ENCODE data around the gene PRDM8.

Gene PRDM8

DNA sequence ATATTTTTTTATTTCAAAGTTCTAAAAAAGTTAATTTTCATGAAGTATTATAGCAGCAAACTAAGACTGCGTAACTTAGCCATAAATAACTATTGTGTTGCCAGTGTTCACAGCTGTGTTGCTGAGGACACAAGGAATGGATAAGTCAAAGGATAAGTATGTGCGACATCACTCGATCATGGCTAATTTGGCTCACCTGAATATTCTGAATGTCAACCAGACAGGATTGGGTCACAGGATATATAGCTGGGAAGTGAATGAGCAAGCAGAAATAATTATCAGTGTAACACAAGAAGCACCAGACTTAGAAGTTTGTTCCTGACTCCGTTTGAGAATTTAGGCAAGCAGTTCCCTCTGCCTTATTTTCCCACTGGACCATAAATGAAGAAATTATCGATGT, 33.9 kb downstream of the PRDM8 start:
- in situ Hi-C loops (cut with MboI; ENCODE audit: low pct_unique_long_range_greater_than_20kb, low sequenced_read_pairs, unreplicated experiment), result no loop called here
- TF ChIP-seq, protein P1, sequence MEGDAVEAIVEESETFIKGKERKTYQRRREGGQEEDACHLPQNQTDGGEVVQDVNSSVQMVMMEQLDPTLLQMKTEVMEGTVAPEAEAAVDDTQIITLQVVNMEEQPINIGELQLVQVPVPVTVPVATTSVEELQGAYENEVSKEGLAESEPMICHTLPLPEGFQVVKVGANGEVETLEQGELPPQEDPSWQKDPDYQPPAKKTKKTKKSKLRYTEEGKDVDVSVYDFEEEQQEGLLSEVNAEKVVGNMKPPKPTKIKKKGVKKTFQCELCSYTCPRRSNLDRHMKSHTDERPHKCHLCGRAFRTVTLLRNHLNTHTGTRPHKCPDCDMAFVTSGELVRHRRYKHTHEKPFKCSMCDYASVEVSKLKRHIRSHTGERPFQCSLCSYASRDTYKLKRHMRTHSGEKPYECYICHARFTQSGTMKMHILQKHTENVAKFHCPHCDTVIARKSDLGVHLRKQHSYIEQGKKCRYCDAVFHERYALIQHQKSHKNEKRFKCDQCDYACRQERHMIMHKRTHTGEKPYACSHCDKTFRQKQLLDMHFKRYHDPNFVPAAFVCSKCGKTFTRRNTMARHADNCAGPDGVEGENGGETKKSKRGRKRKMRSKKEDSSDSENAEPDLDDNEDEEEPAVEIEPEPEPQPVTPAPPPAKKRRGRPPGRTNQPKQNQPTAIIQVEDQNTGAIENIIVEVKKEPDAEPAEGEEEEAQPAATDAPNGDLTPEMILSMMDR (IDR thresholded peaks at IDR 0.05; ENCODE audit: extremely low read depth, insufficient read depth, missing control alignments), result no peak
- no peak for DNase-seq (ENCODE audit: low spot score)

GRCh38 chr4:80232707-80233370, 35.5 kb downstream of the PRDM8 start:
- DNase-seq (ENCODE audit: low spot score), result no peak
- in situ Hi-C loops (cut with MboI; ENCODE audit: low pct_unique_long_range_greater_than_20kb, low sequenced_read_pairs, unreplicated experiment), result no loop called here
- TF ChIP-seq, protein P1 (IDR thresholded peaks at IDR 0.05; ENCODE audit: extremely low read depth, insufficient read depth, missing control alignments), result no peak

DNA sequence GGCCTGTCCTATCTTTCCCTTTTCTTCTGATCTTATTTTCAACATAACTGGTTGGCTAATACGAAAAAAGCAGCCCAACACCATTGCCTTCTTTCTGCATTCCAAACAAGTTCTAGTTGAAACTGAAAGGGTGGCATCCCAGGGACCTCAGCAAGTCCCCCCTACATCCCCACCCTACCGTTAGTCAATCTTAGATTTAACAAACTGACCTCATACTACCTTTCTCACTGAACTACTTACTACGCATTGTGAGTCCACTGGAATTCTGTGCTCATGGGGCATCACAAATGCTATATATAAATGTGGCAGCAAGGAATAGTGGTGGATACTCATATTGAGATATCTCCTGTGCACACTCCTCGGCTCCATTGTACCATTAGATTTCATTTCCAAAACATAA, 36.1 kb downstream of the PRDM8 start:
- in situ Hi-C loops (cut with MboI; ENCODE audit: low pct_unique_long_range_greater_than_20kb, low sequenced_read_pairs, unreplicated experiment), result no loop called here
- no peak for DNase-seq (ENCODE audit: low spot score)
- TF ChIP-seq, protein P1 (IDR thresholded peaks at IDR 0.05; ENCODE audit: extremely low read depth, insufficient read depth, missing control alignments), result no peak

- TF ChIP-seq, protein P1 (IDR thresholded peaks at IDR 0.05; ENCODE audit: extremely low read depth, insufficient read depth, missing control alignments), result no peak
- DNase-seq (ENCODE audit: low spot score), result no peak
- in situ Hi-C loops (cut with MboI; ENCODE audit: low pct_unique_long_range_greater_than_20kb, low sequenced_read_pairs, unreplicated experiment), result no loop called here
Observed at GRCh38 chr4:80235451-80235850, 38.1 kb downstream of the PRDM8 start.

- DNase-seq (ENCODE audit: low spot score), result no peak
- TF ChIP-seq, protein P1 (IDR thresholded peaks at IDR 0.05; ENCODE audit: extremely low read depth, insufficient read depth, missing control alignments), result no peak
- in situ Hi-C loops (cut with MboI; ENCODE audit: low pct_unique_long_range_greater_than_20kb, low sequenced_read_pairs, unreplicated experiment), result no loop called here
Observed at GRCh38 chr4:80237992-80238391, 40.7 kb downstream of the PRDM8 start.

GRCh38 chr4:80239480-80240150, 42.3 kb downstream of the PRDM8 start:
- TF ChIP-seq, protein P1 (IDR thresholded peaks at IDR 0.05; ENCODE audit: extremely low read depth, insufficient read depth, missing control alignments), result no peak
- no peak for DNase-seq (ENCODE audit: low spot score)
- in situ Hi-C loops (cut with MboI; ENCODE audit: low pct_unique_long_range_greater_than_20kb, low sequenced_read_pairs, unreplicated experiment), result no loop called here
